Heart right ventricle (tissue), 16 donors: Measurements from ENCODE around the gene LGI4. TPM values are rescaled to one million over a fixed set of nuclear protein-coding genes. Genes with fewer than 3 reads are reported as not detected.

ENCODE experiments used
- ATAC-seq, 8 donors: fragments of 200-7000 bp; cut with Tn5 transposase; one replicate each; pipeline ENCODE4 v1.9.1; 2020; ENCODE audit warnings: mild to moderate bottlenecking in 8 of 8, moderate library complexity in 8 of 8, moderate number of reproducible peaks in 1 of 8
- DNase-seq, 2 donors: peaks; one replicate each; pipeline ENCODE4 v3.0.0-alpha.2; 2020
- H3K27ac ChIP-seq, 10 donors: fragments of 200-600 bp; sonication (generic) in 2 of 10; one replicate each; pipeline versions ENCODE4 v1.5.0 to v1.8.0; 2020 to 2022; ENCODE audit warnings: mild to moderate bottlenecking in 3 of 10
- H3K27me3 ChIP-seq, 7 donors: fragments of 200-600 bp; one replicate each; pipeline ENCODE4 v1.8.0; 2021 to 2022; ENCODE audit warnings: mild to moderate bottlenecking in 2 of 7
- H3K36me3 ChIP-seq, 9 donors: fragments of 200-600 bp; sonication (generic) in 1 of 9; one replicate each; pipeline versions ENCODE4 v1.5.0 to v1.8.0; 2020 to 2022; ENCODE audit warnings: mild to moderate bottlenecking in 2 of 9
- H3K4me1 ChIP-seq, 9 donors: fragments of 200-600 bp; sonication (generic) in 1 of 9; one replicate each; pipeline versions ENCODE4 v1.5.0 to v1.8.0; 2020 to 2022; ENCODE audit warnings: mild to moderate bottlenecking in 4 of 9
- H3K4me3 ChIP-seq, 10 donors: fragments of 200-600 bp; sonication (generic) in 2 of 10; one replicate each; pipeline versions ENCODE4 v1.5.0 to v1.8.0; 2020 to 2022; ENCODE audit warnings: mild to moderate bottlenecking in 7 of 10, moderate library complexity in 2 of 10
- H3K9me3 ChIP-seq, 11 donors: fragments of 200-600 bp in 10 of 11; sonication (generic) in 2 of 11; one replicate each; pipeline versions ENCODE4 v1.5.0 to v1.8.0; 2013 to 2022; ENCODE audit warnings: mild to moderate bottlenecking in 2 of 11, control low read depth in 1 of 11, moderate library complexity in 1 of 11
- WGBS, 2 donors: extraction: QIAGEN DNeasy Blood & Tissue Kit; methylation state at CpG; one replicate each; pipeline ENCODE4 v1.1.7; 2013; ENCODE audit warnings: inconsistent platforms in 1 of 2; 5-methylcytosine and 5-hydroxymethylcytosine counted together
- intact Hi-C, 10 donors: fragments of 100-400 bp; cut with DNase I; formaldehyde crosslinking; loops; one replicate each; pipeline versions ENCODE4 v1.11.1 to v1.14.2; 2022
- polyA plus RNA-seq, 2 donors: library from polyadenylated mRNA; stranded (reverse); fragments of 200-250 nt; gene quantifications; one replicate each; pipeline ENCODE4 v1.2.3, GENCODE V29; 2013
- total RNA-seq, 10 donors: library from RNA; stranded (reverse); fragmentation: NEBNext Ultra II Directional in 3 of 10; extraction: Animal tissue kit (Norgen Biotek cat#: 25700) in 3 of 10; gene quantifications; one replicate each; pipeline versions ENCODE4 v1.2.1 to v1.2.4, GENCODE V29; 2021 to 2023
- TF ChIP-seq, protein P1 (sequence below), 9 donors: fragments of 200-600 bp; sonication (generic) in 2 of 9; IDR thresholded peaks; one replicate each; pipeline versions ENCODE4 v1.5.0 to v1.8.0; 2021 to 2022; ENCODE audit warnings: antibody characterized with exemption in 9 of 9, mild to moderate bottlenecking in 5 of 9, moderate library complexity in 1 of 9
- donor health status: Arrhythmogenic right ventricular cardiomyopathy.
- donor health status: ischemic (EF 13 %, LVEDD 7.1; RV severe dilation, severe dysfunction).
- donor health status: healthy with polysubstance abuse.
- donor health status: DM: no; HTN: yes; CAD: no.
- donor health status: DM: no; HTN: no; CAD: no.
- donor health status: ischemic (EF 25% LVEDD 6.9; RV normal size, moderate dysfunction).
- donor health status: ischemic (EF 25% LVEDD 5.7; RV mildly dilated, moderate dysfunction).
- donor health status: healthy.
- donor health status: DM: yes; HTN: yes; CAD: no.
- donor health status: Ischemic cardiomyopathy.
- donor health status: ischemic (EF 35%, LVEDD 5.7; RV mildly dilated, moderate dysfunction).
- donor health status: nonischemic (EF 11% LVEDD 7.7; RV severe dilation, severe dysfunction).
- donor health status: DM: yes; HTN: yes; CAD: no.
- donor health status: PGD.
- donor health status: ischemic (EF 29% LVEDD 5.4; RV normal size, mild dysfunction).
- donor health status: nonischemic (EF 23%, LVEDD 6.1; RV moderate dilation, normal function).

The LGI4 gene
- total and polyA plus RNA-seq, 12 donors, result 4.3 to 30.0 (median 8.3) TPM

DNA sequence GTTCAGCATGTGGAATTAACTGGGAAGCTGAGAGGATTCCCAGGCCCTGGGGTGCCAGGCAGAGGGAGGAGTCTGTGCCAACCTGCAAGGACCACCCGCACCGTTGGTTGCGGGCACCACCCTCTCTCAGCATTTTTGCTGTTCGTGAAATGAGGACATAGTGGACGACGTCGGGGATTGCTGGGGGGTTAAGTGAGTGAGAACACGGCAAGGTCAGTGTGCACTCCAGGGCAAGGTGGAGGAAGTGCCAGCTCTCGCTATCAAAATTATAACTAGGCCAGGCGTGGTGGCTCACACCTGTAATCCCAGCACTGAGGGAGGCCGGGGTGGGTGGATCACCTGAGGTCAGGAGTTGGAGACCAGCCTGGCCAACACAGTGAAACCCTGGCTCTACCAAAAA, 17.1 kb downstream of the LGI4 start:
- TF ChIP-seq, protein P1, sequence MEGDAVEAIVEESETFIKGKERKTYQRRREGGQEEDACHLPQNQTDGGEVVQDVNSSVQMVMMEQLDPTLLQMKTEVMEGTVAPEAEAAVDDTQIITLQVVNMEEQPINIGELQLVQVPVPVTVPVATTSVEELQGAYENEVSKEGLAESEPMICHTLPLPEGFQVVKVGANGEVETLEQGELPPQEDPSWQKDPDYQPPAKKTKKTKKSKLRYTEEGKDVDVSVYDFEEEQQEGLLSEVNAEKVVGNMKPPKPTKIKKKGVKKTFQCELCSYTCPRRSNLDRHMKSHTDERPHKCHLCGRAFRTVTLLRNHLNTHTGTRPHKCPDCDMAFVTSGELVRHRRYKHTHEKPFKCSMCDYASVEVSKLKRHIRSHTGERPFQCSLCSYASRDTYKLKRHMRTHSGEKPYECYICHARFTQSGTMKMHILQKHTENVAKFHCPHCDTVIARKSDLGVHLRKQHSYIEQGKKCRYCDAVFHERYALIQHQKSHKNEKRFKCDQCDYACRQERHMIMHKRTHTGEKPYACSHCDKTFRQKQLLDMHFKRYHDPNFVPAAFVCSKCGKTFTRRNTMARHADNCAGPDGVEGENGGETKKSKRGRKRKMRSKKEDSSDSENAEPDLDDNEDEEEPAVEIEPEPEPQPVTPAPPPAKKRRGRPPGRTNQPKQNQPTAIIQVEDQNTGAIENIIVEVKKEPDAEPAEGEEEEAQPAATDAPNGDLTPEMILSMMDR (IDR thresholded peaks at IDR 0.05), result no peak
- H3K36me3 ChIP-seq, result no peaks in the 10 kb centered on the region
- no peaks in the 10 kb centered on the region for H3K9me3 ChIP-seq
- 76 to 77% methylated on average over 11 of the region's 11 CpGs for WGBS, 2 donors
- no peak overlapping the region for H3K4me3 ChIP-seq
- ATAC-seq (no peak), DNase-seq (no peak)
- no peaks in the 10 kb centered on the region for H3K27me3 ChIP-seq
- no peak overlapping the region for H3K27ac ChIP-seq
- peaks cover 4 to 30% (median 13%) of the 10 kb centered on the region in 9 donors for H3K4me1 ChIP-seq
- intact Hi-C loops, result no loop called here

DNA sequence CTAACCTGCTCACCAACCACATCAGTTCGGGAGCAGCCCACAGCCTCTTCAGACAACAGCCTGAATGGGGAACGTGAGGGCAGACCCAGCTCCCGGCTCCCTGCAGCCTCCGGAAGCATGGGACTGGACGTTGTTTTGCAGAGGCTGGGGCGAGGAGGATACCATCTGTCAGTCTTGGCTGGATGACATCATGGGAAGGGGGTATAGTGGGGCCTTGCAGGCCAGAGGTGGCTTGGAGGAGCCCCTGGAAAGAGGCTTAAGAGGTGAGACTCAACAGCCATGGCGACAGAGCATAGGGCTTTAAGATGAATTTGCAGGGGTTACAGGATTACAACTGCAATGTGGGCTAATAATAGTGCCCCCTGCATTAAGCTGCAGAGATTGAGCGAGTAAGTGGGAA, 17.7 kb downstream of the LGI4 start:
- Histone ChIP-seq H3K27me3 (no peaks in the 10 kb centered on the region), H3K9me3 (no peaks in the 10 kb centered on the region), H3K27ac (no peak overlapping the region), H3K4me1 (peaks cover 4 to 30% (median 12%) of the 10 kb centered on the region in 9 donors), H3K36me3 (no peaks in the 10 kb centered on the region), H3K4me3 (no peak overlapping the region)
- no peak for ATAC-seq
- DNase-seq, result no peak
- TF ChIP-seq, protein P1 (IDR thresholded peaks at IDR 0.05), result no peak
- intact Hi-C loops, result no loop called here
- 58 to 63% methylated on average over 8 of the region's 8 CpGs for WGBS, 2 donors

DNA sequence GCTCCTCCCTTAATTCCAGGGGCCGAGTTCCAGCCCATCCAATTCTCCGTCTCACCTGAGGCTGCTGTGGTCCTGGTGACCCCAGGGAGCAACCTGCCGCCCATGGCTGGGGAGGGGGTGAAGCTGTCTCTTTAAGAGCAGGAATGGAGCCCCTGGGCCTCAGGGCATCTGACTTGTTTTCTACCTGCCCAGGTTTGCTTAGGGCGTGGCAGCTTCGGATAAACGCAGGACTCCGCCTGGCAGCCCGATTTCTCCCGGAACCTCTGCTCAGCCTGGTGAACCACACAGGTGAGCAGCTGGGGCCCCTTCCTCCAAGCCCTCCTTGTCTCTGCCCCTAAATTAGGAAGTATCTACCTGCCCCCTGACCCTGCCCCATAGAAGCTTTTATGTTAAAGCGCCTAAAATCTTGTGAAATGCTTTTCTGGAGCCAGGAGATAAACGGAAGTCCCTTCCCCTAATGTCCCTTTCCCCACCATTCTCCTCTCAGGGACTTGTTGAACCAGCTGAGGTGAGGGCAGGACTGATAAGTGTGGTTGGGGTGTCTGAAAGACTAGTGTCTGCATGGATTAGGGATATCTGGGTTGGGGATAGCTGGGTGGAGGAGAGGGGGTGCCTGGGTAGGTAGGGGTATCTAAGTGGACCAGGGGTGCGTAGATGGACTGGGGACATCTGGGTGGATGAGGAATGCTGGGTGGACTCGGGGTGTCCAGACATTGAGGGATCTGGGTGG, 18.6 kb downstream of the LGI4 start:
- Histone ChIP-seq H3K4me3 (no peak overlapping the region), H3K27me3 (no peaks in the 10 kb centered on the region), H3K4me1 (peaks cover 4 to 28% (median 12%) of the 10 kb centered on the region in 9 donors), H3K27ac (peak overlapping the region in 1 of 10 donors; percentile 10), H3K36me3 (no peaks in the 10 kb centered on the region), H3K9me3 (no peaks in the 10 kb centered on the region)
- intact Hi-C loops, result no loop called here
- DNase-seq (no peak), ATAC-seq (no peak)
- TF ChIP-seq, protein P1 (IDR thresholded peaks at IDR 0.05), result no peak
- 85 to 86% methylated on average over 13 of the region's 13 CpGs for WGBS, 2 donors

DNA sequence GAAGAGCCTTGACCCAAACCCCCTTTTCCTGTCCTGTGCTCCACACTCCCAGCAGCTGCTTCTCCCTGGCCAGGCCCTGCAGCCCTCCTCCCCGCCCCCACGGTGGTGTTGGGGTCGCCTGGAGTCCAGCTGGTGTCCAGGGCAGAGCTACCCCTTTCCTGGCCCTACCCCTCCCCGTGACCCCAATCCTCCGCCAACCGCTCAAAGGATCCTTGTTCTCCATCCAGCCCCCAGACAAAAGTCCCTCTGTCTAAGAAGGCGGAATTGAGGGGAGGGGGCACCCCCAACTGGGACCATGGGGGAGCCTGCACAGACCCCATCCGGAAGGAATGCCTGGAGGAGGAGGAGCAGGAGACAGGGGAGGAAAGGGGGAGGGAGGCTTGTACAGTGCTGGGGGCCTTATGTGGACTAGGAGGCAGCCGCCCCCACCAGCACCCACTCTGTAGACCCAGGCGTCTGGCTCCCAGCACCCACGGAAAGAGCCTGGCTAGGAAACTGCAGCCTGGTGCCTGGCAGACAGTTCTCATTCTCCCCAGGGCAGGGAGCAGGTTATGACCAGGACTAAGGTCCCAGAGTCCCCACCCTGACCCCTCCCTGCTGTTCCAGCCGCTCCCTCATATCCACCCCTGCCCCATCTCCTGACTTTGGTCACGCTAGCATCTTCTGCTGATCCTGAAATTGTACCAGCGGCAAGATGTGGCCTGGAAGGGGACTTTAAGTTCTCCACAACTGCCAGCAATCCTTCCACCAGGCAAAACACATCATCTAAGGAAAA, 19.5 kb downstream of the LGI4 start, which contains the start of gene FXYD3:
Gene FXYD3, plus strand, starts transcription at position 647 of the 775 bp plus-strand sequence. CDS start 3,554 bp downstream, outside the sequence.
- Histone ChIP-seq H3K27ac (peak within 1 kb of the TSS in 3 of 10 donors; percentile 0 to 10 (median 4)), H3K36me3 (no peaks in the 10 kb centered on the region)

More for the DNA sequence above, 19.5 kb downstream of the LGI4 start, which contains the start of gene FXYD3:
- 59 to 71% methylated on average over 14 of the region's 14 CpGs for WGBS, 2 donors
- intact Hi-C loops, result loop anchor here in 2 of 10 donors (2.0 kb wide), 1 partner anchor 19 kb away; the partner anchor contains the start of gene LGI4 (in 2 of the 2)
- no peaks in the 10 kb centered on the region for H3K27me3 ChIP-seq
- no peak for DNase-seq
- H3K4me3 ChIP-seq, result peak within 1 kb of the TSS in 9 of 10 donors; percentile 12 to 45 (median 36)
- H3K4me1 ChIP-seq, result peaks cover 4 to 21% (median 12%) of the 10 kb centered on the region in 9 donors
- peak; percentile 8 to 49 (median 24) for ATAC-seq
- TF ChIP-seq, protein P1 (IDR thresholded peaks at IDR 0.05), result no peak
- H3K9me3 ChIP-seq, result no peaks in the 10 kb centered on the region
